ENCODE data around the gene C22orf31. TPM values are rescaled to one million over a fixed set of nuclear protein-coding genes. Genes with fewer than 3 reads are reported as not detected.

The C22orf31 gene
- total and polyA plus RNA-seq, 2 experiments from 2014 or later = 0.36 TPM; not detected in 1

- Histone ChIP-seq H3K79me2 (replicated peaks; ENCODE audit: insufficient read depth) (no peaks in the 10 kb centered on the region), H3F3A (replicated peaks; ENCODE audit: low read depth) (no peaks in the 10 kb centered on the region), H3K36me3 (ENCODE audit: insufficient read depth) (no peaks in the 10 kb centered on the region), H3K4me2 (no peak overlapping the region), H3K9me2 (ENCODE audit: insufficient read depth) (no peaks in the 10 kb centered on the region), H2AFZ (no peak overlapping the region), H3K4me1 (ENCODE audit: insufficient read depth) (peaks cover 12% of the 10 kb centered on the region), H4K20me1 (replicated peaks; ENCODE audit: insufficient read depth) (no peaks in the 10 kb centered on the region), H3K27ac (ENCODE audit: low read depth) (no peak overlapping the region), H3K4me3 (no peak overlapping the region), H3K27me3 (ENCODE audit: insufficient read depth) (no peaks in the 10 kb centered on the region)
- Mint-ChIP-seq H3K9me3 (no peaks in the 10 kb centered on the region), H3K27me3 (ENCODE audit: insufficient read depth, low read depth, poor library complexity) (peaks cover 8% of the 10 kb centered on the region), H3K4me3 (no peak overlapping the region), H3K36me3 (ENCODE audit: low read depth) (no peaks in the 10 kb centered on the region), H3K4me1 (peaks cover 29% of the 10 kb centered on the region), H3K27ac (no peak overlapping the region)
- TF ChIP-seq CREB1 (CRISPR knock-in tag; IDR thresholded peaks at IDR 0.05; ENCODE audit: low read depth) (no peak), JUNB (IDR thresholded peaks at IDR 0.05; ENCODE audit: unreplicated experiment) (no peak), EZH2phosphoT487 (IDR thresholded peaks at IDR 0.05; ENCODE audit: unreplicated experiment) (no peak), EZH2 (IDR thresholded peaks at IDR 0.05; ENCODE audit: low read depth, unreplicated experiment) (no peak), STAT1 (IDR thresholded peaks at IDR 0.05; ENCODE audit: unreplicated experiment) (no peak), ZNF114 (CRISPR knock-in tag; IDR thresholded peaks at IDR 0.05) (no peak)
- TF ChIP-seq, protein P1, sequence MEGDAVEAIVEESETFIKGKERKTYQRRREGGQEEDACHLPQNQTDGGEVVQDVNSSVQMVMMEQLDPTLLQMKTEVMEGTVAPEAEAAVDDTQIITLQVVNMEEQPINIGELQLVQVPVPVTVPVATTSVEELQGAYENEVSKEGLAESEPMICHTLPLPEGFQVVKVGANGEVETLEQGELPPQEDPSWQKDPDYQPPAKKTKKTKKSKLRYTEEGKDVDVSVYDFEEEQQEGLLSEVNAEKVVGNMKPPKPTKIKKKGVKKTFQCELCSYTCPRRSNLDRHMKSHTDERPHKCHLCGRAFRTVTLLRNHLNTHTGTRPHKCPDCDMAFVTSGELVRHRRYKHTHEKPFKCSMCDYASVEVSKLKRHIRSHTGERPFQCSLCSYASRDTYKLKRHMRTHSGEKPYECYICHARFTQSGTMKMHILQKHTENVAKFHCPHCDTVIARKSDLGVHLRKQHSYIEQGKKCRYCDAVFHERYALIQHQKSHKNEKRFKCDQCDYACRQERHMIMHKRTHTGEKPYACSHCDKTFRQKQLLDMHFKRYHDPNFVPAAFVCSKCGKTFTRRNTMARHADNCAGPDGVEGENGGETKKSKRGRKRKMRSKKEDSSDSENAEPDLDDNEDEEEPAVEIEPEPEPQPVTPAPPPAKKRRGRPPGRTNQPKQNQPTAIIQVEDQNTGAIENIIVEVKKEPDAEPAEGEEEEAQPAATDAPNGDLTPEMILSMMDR (conservative IDR thresholded peaks at IDR 0.05; ENCODE audit: low read depth in 2 of 2) = peak; percentile 42 to 55
- ATAC-seq = peak; percentile 21; the same call in 2 of the 3 replicates
- DNase-seq (ENCODE audit: low spot score) = peak; percentile 58
Observed at GRCh38 chr22:29060251-29060869, 1.3 kb downstream of the C22orf31 start.

DNA sequence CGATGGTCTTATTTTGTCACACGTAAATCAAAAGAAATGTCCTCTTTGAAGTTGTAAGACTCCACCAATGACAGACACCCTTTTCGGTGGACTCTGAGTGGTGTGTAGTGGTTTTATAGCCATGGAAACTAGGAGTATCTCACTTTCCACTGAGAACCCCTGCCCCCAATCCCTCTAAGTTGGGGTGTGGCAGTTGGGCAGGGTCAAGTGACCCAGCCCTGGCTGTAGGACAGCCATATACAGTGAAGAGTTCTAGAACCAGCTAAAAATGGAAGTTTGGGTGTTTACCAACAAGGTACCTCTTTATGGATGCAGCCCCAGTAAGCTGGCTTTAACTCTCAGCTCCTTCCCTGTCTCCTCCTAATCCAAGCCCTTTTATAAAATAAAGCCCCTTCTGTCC is 5.2 kb downstream of the C22orf31 start:
- H3K27ac Mint-ChIP-seq = no peak overlapping the region
- 0 out of 2 replicates have a peak overlapping the region, but pooled peaks have one; percentile 15 for H3K4me2 ChIP-seq
- H3K9me3 Mint-ChIP-seq = no peaks in the 10 kb centered on the region
- H3K4me1 Mint-ChIP-seq = peaks cover 42% of the 10 kb centered on the region
- H2AFZ ChIP-seq = no peak overlapping the region
- no peak for ATAC-seq
- no peak overlapping the region for H3K27ac ChIP-seq (ENCODE audit: low read depth)
- H3K27me3 ChIP-seq (ENCODE audit: insufficient read depth) = no peaks in the 10 kb centered on the region
- peaks cover 38% of the 10 kb centered on the region for H3K4me1 ChIP-seq (ENCODE audit: insufficient read depth)
- no peaks in the 10 kb centered on the region for H3K79me2 ChIP-seq (replicated peaks; ENCODE audit: insufficient read depth)
- H3K36me3 ChIP-seq (ENCODE audit: insufficient read depth) = no peaks in the 10 kb centered on the region
- peaks cover 16% of the 10 kb centered on the region for H3K27me3 Mint-ChIP-seq (ENCODE audit: insufficient read depth, low read depth, poor library complexity)
- no peak for DNase-seq (ENCODE audit: low spot score)
- H3K9me2 ChIP-seq (ENCODE audit: insufficient read depth) = no peaks in the 10 kb centered on the region
- no peaks in the 10 kb centered on the region for H4K20me1 ChIP-seq (replicated peaks; ENCODE audit: insufficient read depth)
- H3F3A ChIP-seq (replicated peaks; ENCODE audit: low read depth) = peaks cover 8% of the 10 kb centered on the region; the same call in 1 of the 2 replicates
- no peak overlapping the region for H3K4me3 ChIP-seq
- H3K36me3 Mint-ChIP-seq (ENCODE audit: low read depth) = peaks cover 3% of the 10 kb centered on the region; the same call in 1 of the 3 replicates
- H3K4me3 Mint-ChIP-seq = no peak overlapping the region
- TF ChIP-seq STAT1 (IDR thresholded peaks at IDR 0.05; ENCODE audit: unreplicated experiment) (no peak), NANOG (IDR thresholded peaks at IDR 0.05; ENCODE audit: borderline replicate concordance) (no peak), ZNF114 (CRISPR knock-in tag; IDR thresholded peaks at IDR 0.05) (no peak), POLR2AphosphoS5 (IDR thresholded peaks at IDR 0.05; ENCODE audit: low read depth) (no peak), CREB1 (CRISPR knock-in tag; IDR thresholded peaks at IDR 0.05; ENCODE audit: low read depth) (no peak), EZH2 (IDR thresholded peaks at IDR 0.05; ENCODE audit: low read depth, unreplicated experiment) (no peak), ZNF331 (CRISPR knock-in tag; IDR thresholded peaks at IDR 0.05; ENCODE audit: low read depth) (no peak), EZH2phosphoT487 (IDR thresholded peaks at IDR 0.05; ENCODE audit: unreplicated experiment) (no peak)
- TF ChIP-seq, protein P2, sequence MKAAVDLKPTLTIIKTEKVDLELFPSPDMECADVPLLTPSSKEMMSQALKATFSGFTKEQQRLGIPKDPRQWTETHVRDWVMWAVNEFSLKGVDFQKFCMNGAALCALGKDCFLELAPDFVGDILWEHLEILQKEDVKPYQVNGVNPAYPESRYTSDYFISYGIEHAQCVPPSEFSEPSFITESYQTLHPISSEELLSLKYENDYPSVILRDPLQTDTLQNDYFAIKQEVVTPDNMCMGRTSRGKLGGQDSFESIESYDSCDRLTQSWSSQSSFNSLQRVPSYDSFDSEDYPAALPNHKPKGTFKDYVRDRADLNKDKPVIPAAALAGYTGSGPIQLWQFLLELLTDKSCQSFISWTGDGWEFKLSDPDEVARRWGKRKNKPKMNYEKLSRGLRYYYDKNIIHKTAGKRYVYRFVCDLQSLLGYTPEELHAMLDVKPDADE (IDR thresholded peaks at IDR 0.05) = no peak
- TF ChIP-seq, protein P1 (conservative IDR thresholded peaks at IDR 0.05; ENCODE audit: low read depth in 2 of 2) = no peak
